ENCODE measurements around the gene PGGHG.

PGGHG gene

DNA sequence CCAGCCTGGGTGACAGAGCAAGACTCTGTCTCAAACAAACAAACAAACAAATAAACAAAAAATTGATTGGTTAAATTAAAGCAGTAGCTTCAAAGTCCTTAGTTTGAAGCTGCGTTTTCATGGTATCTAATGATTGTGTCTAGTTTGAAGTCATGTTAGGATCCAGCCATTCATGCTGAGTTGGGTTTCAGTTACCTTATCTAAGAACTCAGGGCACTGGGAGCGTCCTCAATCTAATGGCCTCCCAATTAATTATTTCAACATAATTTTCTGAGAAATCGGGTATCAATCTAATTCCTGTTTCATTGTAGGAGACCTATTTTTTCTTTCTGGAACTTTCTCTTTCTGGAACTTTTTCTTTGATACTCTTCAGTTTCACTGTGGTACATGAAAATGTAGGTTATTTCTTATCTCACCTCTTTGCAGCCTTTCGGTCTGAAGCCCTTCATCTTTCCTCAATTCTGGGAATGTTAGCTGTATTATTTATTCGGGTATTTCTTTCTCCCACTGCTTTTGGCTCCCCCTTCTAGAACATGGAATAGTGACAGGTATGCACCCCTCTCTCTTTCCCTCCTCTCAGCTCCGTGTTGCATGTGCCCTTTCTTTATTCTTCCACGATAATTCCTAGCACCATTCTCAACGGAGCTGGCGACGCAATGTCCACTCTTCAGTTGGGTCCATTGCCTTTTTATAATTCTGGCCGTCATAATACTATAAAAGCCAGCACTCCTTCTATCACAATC is 56.1 kb downstream of the PGGHG start:
- no peaks in the 10 kb centered on the region for H3K27me3 Mint-ChIP-seq

More for the DNA sequence above, 56.1 kb downstream of the PGGHG start:
- ATAC-seq (replicated peaks; ENCODE audit: extremely low read depth, poor library complexity, severe bottlenecking): no peak
- Mint-ChIP-seq H3K4me3 (no peak overlapping the region), H3K4me1 (peaks cover 4% of the 10 kb centered on the region), H3K27ac (ENCODE audit: low read depth) (no peak overlapping the region), H3K36me3 (ENCODE audit: insufficient read depth) (peaks cover 2% of the 10 kb centered on the region), H3K9me3 (no peaks in the 10 kb centered on the region)
- no peak for DNase-seq (ENCODE audit: low spot score in 2 of 2)
